ENCODE results near the gene HRNR.
"Not testable (repeated sequence)": the region's sequence is repeated elsewhere in the genome, so short reads cannot be mapped to it uniquely, and the experiment has no call there.

HRNR gene

GRCh38 chr1:152224093-152224492 is at the start of gene HRNR:
Gene HRNR (minus strand): TSS chr1:152224193. CDS start chr1:152223253, 940 bp downstream.
- TF ChIP-seq POLR2A (IDR thresholded peaks at IDR 0.05; ENCODE audit: low read depth, low read length) = no peak
- no peak for FAIRE-seq
- DNase-seq (ENCODE audit: insufficient read length, low spot score) = no peak

- not testable (repeated sequence) for DNase-seq (ENCODE audit: insufficient read length, low spot score); FAIRE-seq
Observed at GRCh38 chr1:152256394-152256793, 32.4 kb upstream of the HRNR start.

- TF ChIP-seq POLR2A (IDR thresholded peaks at IDR 0.05; ENCODE audit: low read depth, low read length) = no peak
- FAIRE-seq = no peak
- no peak for DNase-seq (ENCODE audit: insufficient read length, low spot score)
Observed at GRCh38 chr1:152252157-152252556, 28.2 kb upstream of the HRNR start.

GRCh38 chr1:152251391-152251790 is 27.4 kb upstream of the HRNR start:
- DNase-seq (ENCODE audit: insufficient read length, low spot score) (no peak), FAIRE-seq (no peak)
- TF ChIP-seq POLR2A (IDR thresholded peaks at IDR 0.05; ENCODE audit: low read depth, low read length) = no peak

- DNase-seq (ENCODE audit: insufficient read length, low spot score) (no peak), FAIRE-seq (no peak)
- no peak for TF ChIP-seq POLR2A (IDR thresholded peaks at IDR 0.05; ENCODE audit: low read depth, low read length)
Observed at GRCh38 chr1:152247316-152247715, 23.3 kb upstream of the HRNR start.

- TF ChIP-seq POLR2A (IDR thresholded peaks at IDR 0.05; ENCODE audit: low read depth, low read length) = no peak
- DNase-seq (ENCODE audit: insufficient read length, low spot score) (no peak), FAIRE-seq (no peak)
Observed at GRCh38 chr1:152244576-152245273, 20.7 kb upstream of the HRNR start.

- no peak for FAIRE-seq
- TF ChIP-seq POLR2A (IDR thresholded peaks at IDR 0.05; ENCODE audit: low read depth, low read length) = no peak
- DNase-seq (ENCODE audit: insufficient read length, low spot score) = no peak
Observed at GRCh38 chr1:152237093-152237492, 13.1 kb upstream of the HRNR start.

- FAIRE-seq (no peak), DNase-seq (ENCODE audit: insufficient read length, low spot score) (no peak)
- no peak for TF ChIP-seq POLR2A (IDR thresholded peaks at IDR 0.05; ENCODE audit: low read depth, low read length)
Observed at GRCh38 chr1:152228831-152229230, 4.8 kb upstream of the HRNR start.

GRCh38 chr1:152227310-152227928 is 3.4 kb upstream of the HRNR start:
- TF ChIP-seq POLR2A (IDR thresholded peaks at IDR 0.05; ENCODE audit: low read depth, low read length) = no peak
- DNase-seq (ENCODE audit: insufficient read length, low spot score) (no peak), FAIRE-seq (no peak)

- no peak for TF ChIP-seq POLR2A (IDR thresholded peaks at IDR 0.05; ENCODE audit: low read depth, low read length)
- FAIRE-seq (no peak), DNase-seq (ENCODE audit: insufficient read length, low spot score) (no peak)
Observed at GRCh38 chr1:152225678-152226077, 1.7 kb upstream of the HRNR start.

GRCh38 chr1:152220166-152221163 is 3.5 kb downstream of the HRNR start:
- DNase-seq (ENCODE audit: insufficient read length, low spot score) (no peak), FAIRE-seq (no peak)
- no peak for TF ChIP-seq POLR2A (IDR thresholded peaks at IDR 0.05; ENCODE audit: low read depth, low read length)

- DNase-seq (ENCODE audit: insufficient read length, low spot score); FAIRE-seq: not testable (repeated sequence)
Observed at GRCh38 chr1:152219438-152219837, 4.6 kb downstream of the HRNR start.

GRCh38 chr1:152218762-152219436 is 5.1 kb downstream of the HRNR start:
- FAIRE-seq (no peak), DNase-seq (ENCODE audit: insufficient read length, low spot score) (no peak)
- TF ChIP-seq POLR2A (IDR thresholded peaks at IDR 0.05; ENCODE audit: low read depth, low read length) = no peak

- FAIRE-seq; DNase-seq (ENCODE audit: insufficient read length, low spot score): not testable (repeated sequence)
Observed at GRCh38 chr1:152215604-152216003, 8.4 kb downstream of the HRNR start.

- DNase-seq (ENCODE audit: insufficient read length, low spot score); FAIRE-seq: not testable (repeated sequence)
Observed at GRCh38 chr1:152214911-152215310, 9.1 kb downstream of the HRNR start.

All from H54 (cell line).